BE2C (cell line): ENCODE results near the gene PSG2.
A peak's percentile ranks its signal among the peaks of the same experiment; 100 is the strongest.
"Not testable (repeated sequence)": the region's sequence is repeated elsewhere in the genome, so short reads cannot be mapped to it uniquely, and the experiment has no call there.

ENCODE experiments used
- DNase-seq: peaks from one replicate; pipeline ENCODE4 v3.0.0-alpha.2; 2020
- H3K27me3 ChIP-seq: fragments of 250-450 bp; sonication (Bioruptor Pico); 2 replicates; pipeline ENCODE4 v1.5.1; 2020; ENCODE audit warnings: mild to moderate bottlenecking
- H3K36me3 ChIP-seq: fragments of 250-450 bp; sonication (Bioruptor Pico); 2 replicates; pipeline ENCODE4 v1.5.1; 2020; ENCODE audit warnings: mild to moderate bottlenecking
- H3K4me1 ChIP-seq: fragments of 250-450 bp; sonication (Bioruptor Pico); 2 replicates; pipeline ENCODE4 v1.5.1; 2020
- H3K4me3 ChIP-seq: 2 replicates; pipeline ENCODE4 v1.5.1; 2011; ENCODE audit warnings: low read depth, low read length
- H3K9me3 ChIP-seq: fragments of 250-450 bp; sonication (Bioruptor Pico); 2 replicates; pipeline ENCODE4 v1.5.1; 2020
- TF ChIP-seq, protein P1 (sequence below): IDR thresholded peaks from 2 replicates; pipeline ENCODE4 v1.5.1; 2012; ENCODE audit warnings: mild to moderate bottlenecking, low read depth, low read length

The PSG2 gene

DNA sequence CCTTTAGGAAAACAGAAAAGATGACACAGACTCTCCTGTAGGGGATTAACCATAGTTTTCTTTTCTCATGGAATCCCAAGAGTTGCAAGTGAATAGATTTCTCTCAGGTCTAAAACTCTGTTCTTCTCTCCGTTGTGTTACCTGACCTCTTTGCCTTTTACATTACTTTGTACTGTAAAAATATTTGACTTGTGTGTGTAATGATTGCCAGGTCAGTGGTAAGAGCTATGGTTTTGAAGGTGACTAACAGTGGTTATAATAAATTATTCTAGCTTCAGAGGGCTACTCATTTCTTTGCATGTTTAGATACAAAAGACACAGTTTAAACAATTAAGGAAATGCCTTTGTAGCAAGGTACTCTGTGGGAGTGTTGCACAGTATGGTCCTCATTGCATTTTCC, 23.0 kb upstream of the PSG2 start:
- Histone ChIP-seq H3K27me3 (no peaks in the 10 kb centered on the region), H3K36me3 (no peaks in the 10 kb centered on the region), H3K9me3 (no peaks in the 10 kb centered on the region), H3K4me1 (no peaks in the 10 kb centered on the region), H3K4me3 (no peak overlapping the region)
- TF ChIP-seq, protein P1, sequence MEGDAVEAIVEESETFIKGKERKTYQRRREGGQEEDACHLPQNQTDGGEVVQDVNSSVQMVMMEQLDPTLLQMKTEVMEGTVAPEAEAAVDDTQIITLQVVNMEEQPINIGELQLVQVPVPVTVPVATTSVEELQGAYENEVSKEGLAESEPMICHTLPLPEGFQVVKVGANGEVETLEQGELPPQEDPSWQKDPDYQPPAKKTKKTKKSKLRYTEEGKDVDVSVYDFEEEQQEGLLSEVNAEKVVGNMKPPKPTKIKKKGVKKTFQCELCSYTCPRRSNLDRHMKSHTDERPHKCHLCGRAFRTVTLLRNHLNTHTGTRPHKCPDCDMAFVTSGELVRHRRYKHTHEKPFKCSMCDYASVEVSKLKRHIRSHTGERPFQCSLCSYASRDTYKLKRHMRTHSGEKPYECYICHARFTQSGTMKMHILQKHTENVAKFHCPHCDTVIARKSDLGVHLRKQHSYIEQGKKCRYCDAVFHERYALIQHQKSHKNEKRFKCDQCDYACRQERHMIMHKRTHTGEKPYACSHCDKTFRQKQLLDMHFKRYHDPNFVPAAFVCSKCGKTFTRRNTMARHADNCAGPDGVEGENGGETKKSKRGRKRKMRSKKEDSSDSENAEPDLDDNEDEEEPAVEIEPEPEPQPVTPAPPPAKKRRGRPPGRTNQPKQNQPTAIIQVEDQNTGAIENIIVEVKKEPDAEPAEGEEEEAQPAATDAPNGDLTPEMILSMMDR, result no peak
- no peak for DNase-seq

DNA sequence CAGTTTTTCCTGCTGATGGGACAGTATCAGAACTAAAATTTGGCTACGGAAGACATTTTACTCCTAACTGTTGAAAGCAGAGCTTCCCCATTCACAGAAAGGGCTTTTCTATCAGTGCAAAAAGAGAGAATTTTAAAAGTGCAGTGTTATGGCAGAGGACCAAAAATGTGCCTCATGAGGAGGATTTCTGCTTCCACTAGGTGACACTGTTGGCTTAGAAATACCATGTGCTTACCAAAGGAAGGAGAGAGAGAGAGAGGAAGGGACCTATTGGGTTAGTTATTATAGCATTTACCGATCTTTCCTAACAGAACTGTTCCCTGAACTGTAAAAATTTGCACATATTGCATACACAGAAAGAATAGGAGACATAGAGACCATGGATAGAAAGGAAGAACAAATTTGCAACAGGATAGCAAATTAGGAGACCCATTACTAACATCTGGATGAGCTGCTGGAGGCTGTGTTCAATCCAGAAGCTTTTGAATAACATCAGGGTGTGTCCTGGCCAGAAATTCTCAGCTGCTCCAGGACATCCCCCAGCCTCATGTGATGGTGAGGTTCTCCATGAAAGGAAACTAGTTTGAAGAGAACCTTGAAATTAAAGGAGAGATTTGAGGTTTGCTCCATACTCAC, 21.8 kb upstream of the PSG2 start:
- not testable (repeated sequence) for H3K27me3 ChIP-seq, H3K4me3 ChIP-seq, H3K36me3 ChIP-seq, H3K4me1 ChIP-seq, H3K9me3 ChIP-seq, DNase-seq
- TF ChIP-seq, protein P1, result peak; percentile 33

DNA sequence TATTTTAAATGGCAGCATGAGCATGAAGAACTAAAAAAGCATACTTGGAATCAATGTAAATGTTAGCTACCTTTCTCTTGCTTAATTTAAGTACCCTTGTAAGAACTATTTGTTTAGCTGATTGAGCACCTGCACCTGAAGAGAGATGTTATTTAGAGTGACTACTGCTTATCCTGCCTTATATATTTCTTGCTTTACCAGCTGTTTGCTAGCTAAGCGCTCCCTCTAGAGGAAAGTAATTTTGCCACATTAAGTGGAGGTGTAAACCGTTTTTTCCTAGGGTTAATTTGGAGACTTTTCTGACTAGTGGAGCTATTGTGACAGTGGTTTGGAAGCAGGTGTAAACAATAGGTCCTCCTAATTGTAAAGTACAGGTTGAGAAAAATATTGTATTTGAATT, 19.4 kb upstream of the PSG2 start:
- Histone ChIP-seq H3K4me3 (no peak overlapping the region), H3K27me3 (no peaks in the 10 kb centered on the region), H3K36me3 (no peaks in the 10 kb centered on the region), H3K9me3 (no peaks in the 10 kb centered on the region), H3K4me1 (no peaks in the 10 kb centered on the region)
- DNase-seq, result no peak
- TF ChIP-seq, protein P1, result no peak

DNA sequence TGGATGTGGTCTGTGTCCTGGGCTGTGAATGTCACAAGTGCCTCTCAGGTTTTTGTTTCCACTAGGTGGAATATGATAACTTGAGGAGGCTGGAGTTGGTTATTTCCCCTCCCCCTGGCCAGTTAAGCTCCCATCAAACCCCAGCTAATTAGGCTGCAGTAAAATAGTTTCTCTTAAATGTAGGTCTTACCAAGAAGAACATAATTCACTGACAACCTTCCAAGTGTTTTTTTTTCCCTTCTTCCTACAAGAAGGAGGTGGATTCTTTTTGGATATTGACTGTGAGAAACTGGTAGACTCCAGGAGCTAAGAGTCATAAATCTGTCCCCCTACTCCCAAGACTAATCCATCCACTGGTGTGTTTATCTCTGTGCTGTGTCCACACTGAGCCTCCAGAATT, 15.9 kb upstream of the PSG2 start:
- H3K4me3 ChIP-seq, H3K9me3 ChIP-seq, H3K4me1 ChIP-seq, H3K36me3 ChIP-seq, H3K27me3 ChIP-seq, DNase-seq: not testable (repeated sequence)

DNA sequence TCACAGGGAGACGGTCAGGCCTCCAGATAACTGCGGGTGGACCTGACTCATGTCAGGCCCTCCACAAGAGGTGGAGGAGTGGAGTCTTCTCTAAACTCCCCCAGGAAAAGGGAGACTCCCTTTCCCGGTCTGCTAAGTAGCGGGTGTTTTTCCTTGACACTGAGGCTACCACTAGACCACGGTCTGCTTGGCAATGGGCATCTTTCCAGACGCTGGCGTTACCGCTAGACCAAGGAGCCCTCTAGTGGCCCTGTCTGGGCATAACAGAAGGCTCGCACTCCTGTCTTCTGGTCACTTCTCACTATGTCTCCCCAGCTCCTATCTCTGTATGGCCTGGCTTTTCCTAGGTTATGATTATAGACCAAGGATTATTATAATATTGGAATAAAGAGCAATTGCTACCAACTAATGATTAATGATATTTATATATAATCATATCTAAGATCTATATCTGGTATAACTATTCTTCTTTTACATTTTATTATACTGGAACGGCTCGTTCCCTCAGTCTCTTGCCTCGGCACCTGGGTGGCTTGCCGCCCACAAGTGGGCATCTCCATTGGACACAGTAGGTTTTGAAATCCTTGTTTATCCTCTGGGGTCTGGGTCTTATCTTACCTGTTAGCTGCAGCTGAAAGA, 5.3 kb upstream of the PSG2 start:
- not testable (repeated sequence) for H3K4me3 ChIP-seq, H3K9me3 ChIP-seq, H3K4me1 ChIP-seq, H3K36me3 ChIP-seq, H3K27me3 ChIP-seq
- peak; percentile 73 for DNase-seq
- TF ChIP-seq, protein P1, result peak; percentile 54

DNA sequence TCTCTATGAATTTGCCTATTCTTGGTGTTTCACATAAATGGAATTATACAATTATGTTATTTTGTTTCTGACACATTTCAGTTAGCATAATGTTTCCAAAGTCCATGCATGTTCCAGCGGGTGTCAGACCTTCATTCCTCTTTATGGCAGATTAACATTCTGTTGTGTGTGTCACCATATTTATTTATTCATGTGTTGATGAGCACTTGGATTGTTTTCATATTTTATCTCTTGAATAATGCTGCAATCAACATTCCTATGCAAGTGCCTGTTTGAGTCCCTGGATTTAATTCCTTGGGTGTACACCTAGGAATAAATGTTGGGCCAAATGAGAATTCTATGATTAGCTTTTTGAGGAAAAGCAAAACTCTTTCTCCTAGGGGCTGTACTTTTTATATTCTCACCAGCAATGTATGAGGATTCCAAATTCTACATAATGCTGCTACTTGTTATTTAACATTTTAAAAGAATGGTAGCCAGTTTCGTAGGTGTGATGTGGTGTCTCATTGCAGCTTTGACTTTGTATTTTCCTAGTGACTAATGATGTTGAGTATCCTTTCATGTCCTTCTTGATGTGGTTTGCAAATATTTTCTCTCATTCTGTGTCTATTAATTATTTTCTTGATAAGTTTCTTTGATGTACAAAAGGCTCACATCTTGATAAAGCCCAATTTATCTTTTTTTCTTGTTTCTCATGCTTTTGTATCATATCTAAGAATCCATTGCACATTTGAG, 3.5 kb upstream of the PSG2 start:
- not testable (repeated sequence) for H3K9me3 ChIP-seq, H3K36me3 ChIP-seq, H3K27me3 ChIP-seq, H3K4me1 ChIP-seq, H3K4me3 ChIP-seq, DNase-seq

DNA sequence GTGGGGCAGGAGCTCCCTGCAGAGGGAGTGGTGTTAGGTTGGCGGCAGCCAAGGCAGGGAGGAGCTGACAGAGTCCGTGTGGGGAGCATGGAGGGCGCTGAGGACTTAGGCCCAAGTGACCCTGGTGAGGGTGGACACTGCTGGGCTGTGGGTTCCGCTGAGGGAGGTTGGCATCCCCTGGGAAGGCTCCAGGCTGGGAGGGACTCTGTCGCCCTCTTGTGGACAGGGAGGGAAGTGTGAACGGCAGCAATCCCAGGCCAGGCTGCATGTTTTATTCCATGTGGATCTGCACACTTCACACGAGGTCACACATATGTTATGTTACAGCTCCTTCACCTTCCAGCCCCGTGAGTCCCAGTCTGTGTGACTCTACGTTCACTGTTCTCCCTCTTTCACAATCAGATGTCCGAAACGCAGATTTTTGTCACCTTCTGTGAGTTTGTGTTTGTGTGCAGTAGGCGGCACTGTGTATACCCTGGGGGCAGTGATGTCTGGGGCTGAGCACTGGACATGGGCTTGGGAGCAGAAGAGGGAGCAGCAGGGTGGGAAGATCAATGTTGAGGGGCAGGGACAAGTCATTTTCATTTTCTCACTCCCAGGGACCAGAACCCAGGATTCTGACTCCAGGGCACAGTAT, 1.8 kb upstream of the PSG2 start:
- DNase-seq, result peak; percentile 27
- H3K27me3 ChIP-seq, H3K36me3 ChIP-seq, H3K9me3 ChIP-seq, H3K4me1 ChIP-seq, H3K4me3 ChIP-seq: not testable (repeated sequence)
- TF ChIP-seq, protein P1, result peak; percentile 41

DNA sequence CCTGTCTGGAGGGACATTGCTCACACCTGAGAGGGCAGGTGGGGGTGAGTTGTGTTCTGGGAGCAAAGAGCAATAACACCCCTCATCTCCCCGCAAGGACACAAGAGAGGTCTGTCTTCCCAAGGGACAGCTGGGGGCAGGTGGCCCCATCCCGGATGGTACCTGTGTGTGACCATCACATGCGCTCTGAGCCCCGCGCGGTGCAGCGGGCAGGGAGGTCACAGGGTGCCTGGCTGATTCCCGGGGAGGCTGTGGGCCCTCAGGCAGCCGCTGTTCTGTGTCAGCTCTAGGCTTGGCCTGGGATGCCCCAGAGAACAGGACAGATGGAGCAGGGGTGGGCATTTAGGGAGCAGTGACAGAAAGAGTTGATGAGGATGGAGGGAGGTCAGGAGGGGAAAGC, 1.2 kb upstream of the PSG2 start:
- H3K27me3 ChIP-seq, H3K9me3 ChIP-seq, H3K4me3 ChIP-seq, H3K4me1 ChIP-seq, H3K36me3 ChIP-seq, DNase-seq: not testable (repeated sequence)
